T-cell (primary cell): ENCODE data around the gene DENND5A. TPM values are rescaled to one million over a fixed set of nuclear protein-coding genes. Genes with fewer than 3 reads are reported as not detected.
A peak's percentile ranks its signal among the peaks of the same experiment; 100 is the strongest.

Experiments used
- ATAC-seq, 4 experiments: fragments of 200-7000 bp in 3 of 4; fragments of 150-1000 bp in 1 of 4; cut with Tn5 transposase; replicated peaks in 1 of 4; 1 replicate in 3 of 4; 2 replicates in 1 of 4; pipeline ENCODE4 v1.10.0; 2021; ENCODE audit warnings: moderate library complexity in 3 of 4, mild to moderate bottlenecking in 2 of 4, moderate number of reproducible peaks in 1 of 4
- CTCF ChIA-PET, 2 donors: fragments of 300-600 bp; sonication (Branson Sonifier 250); formaldehyde crosslinking; loops; one replicate each; lab custom pipeline; 2022; ENCODE audit warnings: antibody characterized with exemption in 2 of 2; lab: Charles Lee
- POLR2A ChIA-PET, 2 donors: fragments of 300-600 bp; sonication (Branson Sonifier 250); formaldehyde crosslinking; loops; one replicate each; lab custom pipeline; 2022; ENCODE audit warnings: antibody characterized with exemption in 2 of 2; lab: Charles Lee
- DNase-seq, 35 experiments: peaks; one replicate each; pipeline versions ENCODE4 v3.0.0 to v3.0.0-alpha.2; 2013 to 2023
- H3K27ac ChIP-seq: one replicate; pipeline ENCODE4 v1.5.1; 2013; ENCODE audit warnings: low read length
- H3K27me3 ChIP-seq, 2 experiments: replicated peaks in 1 of 2; 1 replicate in 1 of 2; 2 replicates in 1 of 2; pipeline versions ENCODE4 v1.6.1 to v1.7.0; 2013; ENCODE audit warnings: low read length in 1 of 2, mixed read lengths in 1 of 2; ENCODE audit not compliant: control insufficient read depth in 2 of 2, insufficient read depth in 2 of 2; ENCODE audit errors: extremely low read depth in 1 of 2
- H3K36me3 ChIP-seq, 2 donors: 1 replicate in 1 of 2; 2 replicates in 1 of 2; pipeline versions ENCODE4 v1.6.1 to v1.7.0; 2013; ENCODE audit warnings: low read length in 1 of 2; ENCODE audit not compliant: control insufficient read depth in 2 of 2, insufficient read depth in 1 of 2; ENCODE audit errors: extremely low read depth in 1 of 2
- H3K4me1 ChIP-seq, 2 experiments: 1 replicate in 1 of 2; 2 replicates in 1 of 2; pipeline versions ENCODE4 v1.6.1 to v1.7.0; 2013; ENCODE audit warnings: low read length in 2 of 2, mixed read lengths in 1 of 2; ENCODE audit not compliant: insufficient read depth in 2 of 2, control insufficient read depth in 1 of 2; ENCODE audit errors: extremely low read depth in 1 of 2
- H3K4me3 ChIP-seq, 2 donors: 1 replicate in 1 of 2; 2 replicates in 1 of 2; pipeline versions ENCODE4 v1.5.1 to v1.7.0; 2013; ENCODE audit warnings: mild to moderate bottlenecking in 2 of 2, low read length in 1 of 2, moderate library complexity in 1 of 2; ENCODE audit not compliant: control insufficient read depth in 1 of 2; ENCODE audit errors: extremely low read depth in 1 of 2
- H3K9me3 ChIP-seq: 2 replicates; pipeline ENCODE4 v1.7.0; 2013
- H3K27ac Mint-ChIP-seq, 2 donors: one replicate each; pipeline ENCODE4 v1.8.0; 2020 to 2021; ENCODE audit warnings: mild to moderate bottlenecking in 2 of 2, mixed read lengths in 2 of 2
- H3K27me3 Mint-ChIP-seq, 2 donors: one replicate each; pipeline ENCODE4 v1.8.0; 2021 to 2022; ENCODE audit warnings: mixed read lengths in 2 of 2
- H3K36me3 Mint-ChIP-seq: one replicate; pipeline ENCODE4 v1.8.0; 2021; ENCODE audit warnings: mixed read lengths
- H3K4me1 Mint-ChIP-seq, 3 donors: one replicate each; pipeline ENCODE4 v1.8.0; 2020 to 2022; ENCODE audit warnings: mixed read lengths in 3 of 3, mild to moderate bottlenecking in 1 of 3
- H3K4me3 Mint-ChIP-seq, 3 donors: one replicate each; pipeline ENCODE4 v1.8.0; 2020 to 2022; ENCODE audit warnings: mild to moderate bottlenecking in 3 of 3, mixed read lengths in 3 of 3, moderate library complexity in 3 of 3
- H3K9me3 Mint-ChIP-seq, 3 donors: one replicate each; pipeline ENCODE4 v1.8.0; 2020 to 2022; ENCODE audit warnings: mixed read lengths in 3 of 3
- WGBS: methylation state at CpG from one replicate; pipeline ENCODE4 v1.1.5; 2013; ENCODE audit warnings: missing lambda C conversion rate; ENCODE audit not compliant: insufficient coverage; 5-methylcytosine and 5-hydroxymethylcytosine counted together
- total RNA-seq, 35 experiments: library from RNA in 6 of 35; stranded (reverse) in 6 of 35; fragments of 120-200 nt in 1 of 35; gene quantifications; one replicate each; pipeline versions ENCODE4 v1.2.1 to v1.2.4 and lab custom pipeline; 2013 to 2026

The DENND5A gene
- total RNA-seq, 5 donors from 2014 or later (not counting 1 experiment from before 2014, with no cell fraction given) = 57.8 to 151 (median 84.2) TPM

GRCh38 chr11:9277176-9277575, 12.0 kb upstream of the DENND5A start:
- DNase-seq (no peak), ATAC-seq (no peak)
- Mint-ChIP-seq H3K4me1 (peaks cover 24 to 30% (median 25%) of the 10 kb centered on the region in 3 donors), H3K36me3 (peaks cover 9% of the 10 kb centered on the region), H3K4me3 (no peak overlapping the region), H3K27ac (no peak overlapping the region), H3K27me3 (no peaks in the 10 kb centered on the region), H3K9me3 (no peaks in the 10 kb centered on the region)
- Histone ChIP-seq H3K4me1 (peaks cover 12 to 16% of the 10 kb centered on the region in 2 experiments), H3K9me3 (no peaks in the 10 kb centered on the region), H3K4me3 (no peak overlapping the region), H3K27ac (no peak overlapping the region), H3K27me3 (no peaks in the 10 kb centered on the region), H3K36me3 (no peaks in the 10 kb centered on the region)
- CTCF ChIA-PET = no interaction called here
- POLR2A ChIA-PET = interaction anchor here in 1 of 2 donors (1.1 kb wide), 1 partner anchor 31 kb away, joined by 3 read pairs; no protein-coding TSS in a partner anchor
- WGBS = 96% methylated on average over 8 of the region's 8 CpGs

GRCh38 chr11:9276571-9276970, 11.4 kb upstream of the DENND5A start:
- DNase-seq (no peak), ATAC-seq (no peak)
- POLR2A ChIA-PET = interaction anchor here in 1 of 2 donors (1.1 kb wide), 1 partner anchor 32 kb away, joined by 3 read pairs; no protein-coding TSS in a partner anchor
- Histone ChIP-seq H3K27ac (no peak overlapping the region), H3K4me1 (peaks cover 12 to 16% of the 10 kb centered on the region in 2 experiments), H3K4me3 (no peak overlapping the region), H3K9me3 (no peaks in the 10 kb centered on the region), H3K36me3 (no peaks in the 10 kb centered on the region), H3K27me3 (no peaks in the 10 kb centered on the region)
- Mint-ChIP-seq H3K9me3 (no peaks in the 10 kb centered on the region), H3K4me1 (peaks cover 23 to 29% (median 24%) of the 10 kb centered on the region in 3 donors), H3K27me3 (no peaks in the 10 kb centered on the region), H3K4me3 (no peak overlapping the region), H3K27ac (no peak overlapping the region), H3K36me3 (peaks cover 9% of the 10 kb centered on the region)
- WGBS = 100% methylated on average over 2 of the region's 3 CpGs
- CTCF ChIA-PET = no interaction called here

GRCh38 chr11:9274499-9275258, 9.5 kb upstream of the DENND5A start:
- no peak overlapping the region for H3K27ac ChIP-seq
- POLR2A ChIA-PET = interaction anchor here in 1 of 2 donors (0.6 kb wide), 1 partner anchor 11 kb away, joined by 5 read pairs; no protein-coding TSS in a partner anchor

GRCh38 chr11:9273376-9274336, 8.5 kb upstream of the DENND5A start:
- WGBS = 94% methylated on average over 5 of the region's 15 CpGs
- Histone ChIP-seq H3K4me1 (peaks cover 0 to 3% of the 10 kb centered on the region in 2 experiments), H3K9me3 (no peaks in the 10 kb centered on the region), H3K36me3 (no peaks in the 10 kb centered on the region), H3K27me3 (no peaks in the 10 kb centered on the region), H3K27ac (no peak overlapping the region), H3K4me3 (no peak overlapping the region)
- ATAC-seq (peak in 1 of 4 experiments; percentile 47), DNase-seq (no peak)
- ChIA-PET POLR2A (interaction anchor here (0.5 to 0.6 kb wide), 6 partner anchors 9 to 194 kb away, joined by 3 read pairs; no protein-coding TSS in a partner anchor), CTCF (interaction anchor here (0.6 to 0.7 kb wide), 4 partner anchors 21 to 602 kb away, joined by 3 to 6 read pairs (median 4); no protein-coding TSS in a partner anchor)
- Mint-ChIP-seq H3K27ac (peak overlapping the region in 1 of 2 donors; percentile 26), H3K36me3 (peaks cover 3% of the 10 kb centered on the region), H3K4me1 (peaks cover 7 to 10% (median 7%) of the 10 kb centered on the region in 3 donors), H3K9me3 (no peaks in the 10 kb centered on the region), H3K4me3 (no peak overlapping the region), H3K27me3 (no peaks in the 10 kb centered on the region)

More at GRCh38 chr11:9274499-9275258, 9.5 kb upstream of the DENND5A start:
- Mint-ChIP-seq H3K36me3 (peaks cover 3% of the 10 kb centered on the region), H3K27ac (no peak overlapping the region), H3K9me3 (no peaks in the 10 kb centered on the region), H3K4me3 (no peak overlapping the region), H3K4me1 (peaks cover 7 to 10% (median 7%) of the 10 kb centered on the region in 3 donors), H3K27me3 (no peaks in the 10 kb centered on the region)
- ATAC-seq = no peak
- H3K4me1 ChIP-seq = peaks cover under 1 to 4% of the 10 kb centered on the region in 2 experiments
- DNase-seq = no peak
- no peaks in the 10 kb centered on the region for H3K27me3 ChIP-seq
- H3K9me3 ChIP-seq = no peaks in the 10 kb centered on the region
- no peak overlapping the region for H3K4me3 ChIP-seq
- H3K36me3 ChIP-seq = no peaks in the 10 kb centered on the region
- 100% methylated on average over 3 of the region's 8 CpGs for WGBS
- CTCF ChIA-PET = no interaction called here

GRCh38 chr11:9269492-9270013, 4.4 kb upstream of the DENND5A start:
- peaks cover 2 to 9% of the 10 kb centered on the region in 2 experiments for H3K4me1 ChIP-seq
- no peaks in the 10 kb centered on the region for H3K36me3 Mint-ChIP-seq
- H3K4me3 Mint-ChIP-seq = no peak overlapping the region
- no peak overlapping the region for H3K27ac Mint-ChIP-seq
- no peaks in the 10 kb centered on the region for H3K36me3 ChIP-seq
- peaks cover 0 to 2% of the 10 kb centered on the region in 2 donors for H3K27me3 Mint-ChIP-seq
- CTCF ChIA-PET = no interaction called here
- peaks cover 0 to 9% of the 10 kb centered on the region in 2 experiments for H3K27me3 ChIP-seq
- POLR2A ChIA-PET = interaction anchor here in 1 of 2 donors (0.7 kb wide), 1 partner anchor 136 kb away, joined by 3 read pairs; no protein-coding TSS in a partner anchor
- no peaks in the 10 kb centered on the region for H3K9me3 Mint-ChIP-seq
- DNase-seq = no peak
- ATAC-seq = no peak
- no peak overlapping the region for H3K4me3 ChIP-seq
- H3K27ac ChIP-seq = no peak overlapping the region
- no CpG with 5 or more reads among the region's 2 CpGs for WGBS
- H3K4me1 Mint-ChIP-seq = peaks cover 8 to 16% (median 11%) of the 10 kb centered on the region in 3 donors
- H3K9me3 ChIP-seq = no peaks in the 10 kb centered on the region
